ENCODE measurements around the gene PARP14.

- TF ChIP-seq POLR2A (IDR thresholded peaks at IDR 0.05; ENCODE audit: low read depth, low read length): no peak
- TF ChIP-seq POLR2AphosphoS5 (IDR thresholded peaks at IDR 0.05; ENCODE audit: low read depth, low read length): no peak
- TF ChIP-seq TAF1 (IDR thresholded peaks at IDR 0.05; ENCODE audit: low read depth, low read length): no peak
- TF ChIP-seq SPI1 (IDR thresholded peaks at IDR 0.05; ENCODE audit: low read depth, low read length): no peak
Measured at GRCh38 chr3:122705379-122705778, 24.7 kb downstream of the PARP14 start.

Measured in GM12891 (cell line).